HG02588 (cell line): ENCODE results near the gene DCHS1.

Experiments used
- ATAC-seq: cut with Tn5 transposase; IDR thresholded peaks from one replicate; pipeline ENCODE4 v1.9.1; 2021; ENCODE audit warnings: mild to moderate bottlenecking, moderate library complexity; ENCODE audit not compliant: unreplicated experiment

The DCHS1 gene

GRCh38 chr11:6596239-6596877 is 59.3 kb downstream of the DCHS1 start:
- no peak for ATAC-seq

GRCh38 chr11:6594142-6594768 is 61.4 kb downstream of the DCHS1 start:
- no peak for ATAC-seq

- ATAC-seq = no peak
These were observed 67.6 kb downstream of the DCHS1 start for GRCh38 chr11:6588018-6588417.

GRCh38 chr11:6587360-6587953 is 68.2 kb downstream of the DCHS1 start:
- no peak for ATAC-seq

GRCh38 chr11:6586434-6587359 is 68.9 kb downstream of the DCHS1 start:
- no peak for ATAC-seq

- ATAC-seq = no peak
These were observed 71.1 kb downstream of the DCHS1 start for GRCh38 chr11:6584528-6584927.

- no peak for ATAC-seq
These were observed 72.0 kb downstream of the DCHS1 start for GRCh38 chr11:6583584-6583983.

- ATAC-seq = no peak
These were observed 75.9 kb downstream of the DCHS1 start for GRCh38 chr11:6579681-6580080.

- no peak for ATAC-seq
These were observed 77.5 kb downstream of the DCHS1 start for GRCh38 chr11:6578134-6578533.

- no peak for ATAC-seq
These were observed 78.9 kb downstream of the DCHS1 start for GRCh38 chr11:6576471-6577373.

- no peak for ATAC-seq
These were observed 80.5 kb downstream of the DCHS1 start for GRCh38 chr11:6574816-6575715.

GRCh38 chr11:6572215-6572614 is 83.4 kb downstream of the DCHS1 start:
- ATAC-seq = no peak

GRCh38 chr11:6571434-6572008 is 84.1 kb downstream of the DCHS1 start:
- no peak for ATAC-seq
